SK-N-MC (cell line): ENCODE measurements around the gene CYTH1.

Source experiments
- DNase-seq: peaks from one replicate; pipeline ENCODE4 v3.0.0-alpha.2; 2011; ENCODE audit warnings: low read depth, low spot score
- H3K27ac ChIP-seq: fragments of 200-600 bp; sonication (generic); 2 replicates; pipeline ENCODE4 v1.5.1; 2016; ENCODE audit warnings: mixed run types
- H3K36me3 ChIP-seq: fragments of 200-600 bp; sonication (generic); 2 replicates; pipeline ENCODE4 v1.6.1; 2017; ENCODE audit warnings: antibody characterized with exemption, low read length, mixed read lengths; ENCODE audit not compliant: insufficient read depth
- H3K4me3 ChIP-seq: fragments of 200-600 bp; sonication (generic); 2 replicates; pipeline ENCODE4 v1.5.1; 2016
- H3K9ac ChIP-seq: fragments of 200-600 bp; sonication (generic); 2 replicates; pipeline ENCODE4 v1.8.0; 2017; ENCODE audit warnings: mixed run types, mixed read lengths; ENCODE audit not compliant: insufficient read length
- H3K9me3 ChIP-seq: fragments of 200-600 bp; sonication (generic); 2 replicates; pipeline ENCODE4 v1.6.1; 2017; ENCODE audit warnings: low read depth, mild to moderate bottlenecking, antibody characterized with exemption, low read length, moderate library complexity, mixed read lengths
- EZH2 ChIP-seq: fragments of 200-600 bp; sonication (generic); IDR thresholded peaks from one replicate; pipeline ENCODE4 v1.6.1; 2017; ENCODE audit warnings: antibody characterized with exemption
- FOXP2 ChIP-seq: optimal IDR thresholded peaks from 2 replicates; pipeline ENCODE3; 2011; ENCODE audit warnings: mild to moderate bottlenecking, moderate library complexity; ENCODE audit not compliant: insufficient read depth; ENCODE audit errors: extremely low read length, control extremely low read depth
- POLR2AphosphoS5 ChIP-seq: IDR thresholded peaks from 2 replicates; pipeline ENCODE4 v1.6.1; 2012; ENCODE audit warnings: mild to moderate bottlenecking, low read depth, low read length, borderline replicate concordance

Gene CYTH1, protein sequence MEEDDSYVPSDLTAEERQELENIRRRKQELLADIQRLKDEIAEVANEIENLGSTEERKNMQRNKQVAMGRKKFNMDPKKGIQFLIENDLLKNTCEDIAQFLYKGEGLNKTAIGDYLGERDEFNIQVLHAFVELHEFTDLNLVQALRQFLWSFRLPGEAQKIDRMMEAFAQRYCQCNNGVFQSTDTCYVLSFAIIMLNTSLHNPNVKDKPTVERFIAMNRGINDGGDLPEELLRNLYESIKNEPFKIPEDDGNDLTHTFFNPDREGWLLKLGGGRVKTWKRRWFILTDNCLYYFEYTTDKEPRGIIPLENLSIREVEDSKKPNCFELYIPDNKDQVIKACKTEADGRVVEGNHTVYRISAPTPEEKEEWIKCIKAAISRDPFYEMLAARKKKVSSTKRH

DNA sequence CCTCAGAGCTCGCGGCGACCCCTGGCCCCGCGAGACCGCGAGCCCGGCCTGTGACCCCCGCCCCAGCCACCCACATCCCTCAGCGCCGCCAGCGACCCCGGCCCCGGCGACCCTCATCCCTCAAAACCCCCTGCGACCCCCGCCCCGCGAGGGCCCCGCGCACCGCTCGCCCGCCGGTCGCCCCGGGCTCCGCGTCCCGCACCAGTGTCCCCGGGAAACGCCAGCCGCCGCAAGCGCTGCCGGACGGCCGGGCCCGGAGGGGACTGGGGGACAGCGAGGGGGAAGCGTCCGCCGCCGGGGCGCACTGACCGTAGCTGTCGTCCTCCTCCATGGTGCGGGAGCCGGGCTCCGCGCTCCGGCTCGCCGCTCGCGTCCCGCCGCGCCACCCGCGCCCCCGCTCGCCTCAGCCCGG, at the start of gene CYTH1:
CYTH1 (minus strand) TSS at position 381 of the 412 bp plus-strand sequence; CDS start at position 331, 50 bp downstream.
- Histone ChIP-seq H3K9ac (peak within 1 kb of the TSS; percentile 85), H3K27ac (peak within 1 kb of the TSS; percentile 81), H3K36me3 (no peaks in the 10 kb centered on the region), H3K9me3 (no peaks in the 10 kb centered on the region), H3K4me3 (peak within 1 kb of the TSS; percentile 99)
- no peak for TF ChIP-seq EZH2
- TF ChIP-seq POLR2AphosphoS5: no peak
- TF ChIP-seq FOXP2: no peak
- no peak for DNase-seq

DNA sequence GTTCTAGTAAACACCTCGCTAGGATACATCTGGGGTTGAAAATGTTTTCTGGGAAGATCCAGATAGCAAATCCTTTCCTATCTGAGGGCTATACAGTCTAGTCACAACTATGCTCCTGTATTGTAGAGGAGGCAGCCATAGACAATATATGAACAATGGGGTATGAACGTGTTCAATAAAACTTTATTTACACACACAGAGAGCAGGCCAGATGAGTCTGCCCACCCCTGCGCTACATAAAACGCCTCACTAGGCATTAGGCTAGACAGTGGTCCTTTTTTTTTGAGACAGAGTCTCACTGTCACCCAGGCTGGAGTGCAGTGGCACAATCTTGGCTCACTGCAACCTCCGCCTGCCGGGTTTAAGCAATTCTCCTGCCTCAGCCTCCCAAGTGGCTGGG, 47.4 kb upstream of the CYTH1 start:
- no peak overlapping the region for H3K4me3 ChIP-seq
- H3K9me3 ChIP-seq: no peaks in the 10 kb centered on the region
- no peak overlapping the region for H3K27ac ChIP-seq
- no peak overlapping the region for H3K9ac ChIP-seq
- no peak for DNase-seq
- TF ChIP-seq POLR2AphosphoS5 (no peak), EZH2 (no peak), FOXP2 (no peak)
- H3K36me3 ChIP-seq: peaks cover 83% of the 10 kb centered on the region

DNA sequence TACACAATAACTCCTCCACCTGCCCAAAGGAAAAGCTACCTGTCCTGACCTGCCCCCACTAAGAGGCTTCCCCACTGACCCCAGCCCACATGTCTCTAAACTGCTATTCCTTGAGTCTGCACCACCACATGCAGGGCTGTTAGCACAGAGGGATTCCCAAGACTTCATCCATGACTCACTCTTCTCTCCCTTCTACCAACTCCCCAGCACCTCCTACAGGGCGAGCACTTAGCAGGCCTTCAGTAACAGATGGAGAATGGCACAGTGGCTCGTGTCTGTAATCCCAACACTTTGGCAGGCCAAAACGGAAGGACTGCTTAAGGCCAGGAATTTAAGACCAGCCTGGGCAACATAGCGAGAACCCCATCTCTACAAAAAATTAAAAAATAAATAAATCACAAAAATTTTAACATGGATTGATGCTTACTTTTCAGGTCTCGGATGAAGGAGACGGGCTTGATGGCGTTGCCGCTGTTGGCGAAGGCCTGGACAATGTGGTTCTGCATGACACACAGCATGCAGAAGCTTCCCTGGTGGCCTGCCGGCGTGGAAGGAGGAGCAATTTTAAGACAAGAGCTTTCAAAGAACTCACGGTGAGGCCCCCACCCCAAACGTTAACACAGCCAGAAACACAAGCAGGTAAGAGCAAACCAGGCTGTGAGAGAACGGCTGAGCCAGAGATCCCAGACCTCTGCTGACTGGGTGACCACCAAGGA, 46.6 kb upstream of the CYTH1 start:
- no peak overlapping the region for H3K4me3 ChIP-seq
- no peaks in the 10 kb centered on the region for H3K9me3 ChIP-seq
- TF ChIP-seq POLR2AphosphoS5: no peak
- TF ChIP-seq FOXP2: no peak
- TF ChIP-seq EZH2: no peak
- no peak overlapping the region for H3K27ac ChIP-seq
- DNase-seq: no peak
- peaks cover 83% of the 10 kb centered on the region for H3K36me3 ChIP-seq
- H3K9ac ChIP-seq: no peak overlapping the region

DNA sequence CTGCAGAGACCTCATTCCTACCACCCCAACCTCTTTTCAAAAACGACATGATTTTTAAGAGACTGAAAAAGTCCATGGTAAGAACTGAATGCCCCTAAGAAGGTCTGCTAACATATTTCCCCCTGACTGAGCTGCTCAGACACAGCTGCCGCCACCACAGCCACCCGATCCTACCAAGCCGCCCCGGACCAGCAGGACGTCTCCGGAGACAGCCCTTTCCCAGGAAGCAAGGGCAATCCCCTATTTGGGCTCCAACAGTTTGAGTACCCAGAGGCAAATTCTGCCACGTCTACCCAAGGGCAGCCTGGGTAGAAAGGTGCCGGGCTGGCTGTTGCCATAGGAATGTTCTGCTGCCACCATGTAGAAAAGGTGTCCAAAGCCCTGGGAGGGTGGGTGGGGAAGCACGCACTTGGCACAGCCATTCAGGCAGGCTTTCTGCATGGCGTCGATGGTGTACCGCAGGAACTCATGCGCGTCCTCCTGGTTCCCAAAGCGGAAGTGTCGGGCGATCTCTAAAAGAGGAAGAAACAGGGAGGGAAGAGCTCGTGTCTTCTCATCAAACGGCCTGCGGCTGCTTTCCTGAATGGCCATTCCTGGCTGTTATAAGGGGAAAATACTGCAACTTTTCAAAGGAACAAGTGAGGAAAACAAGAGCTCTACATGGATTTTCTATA, 44.9 kb upstream of the CYTH1 start:
- Histone ChIP-seq H3K9me3 (no peaks in the 10 kb centered on the region), H3K36me3 (peaks cover 84% of the 10 kb centered on the region), H3K9ac (no peak overlapping the region), H3K27ac (no peak overlapping the region), H3K4me3 (no peak overlapping the region)
- TF ChIP-seq POLR2AphosphoS5 (no peak), EZH2 (no peak), FOXP2 (no peak)
- DNase-seq: no peak

GRCh38 chr17:78826421-78826820, 44.3 kb upstream of the CYTH1 start:
- peaks cover 83% of the 10 kb centered on the region for H3K36me3 ChIP-seq
- no peak for DNase-seq
- TF ChIP-seq FOXP2 (no peak), POLR2AphosphoS5 (no peak), EZH2 (no peak)
- H3K9me3 ChIP-seq: no peaks in the 10 kb centered on the region
- H3K9ac ChIP-seq: no peak overlapping the region
- no peak overlapping the region for H3K27ac ChIP-seq
- no peak overlapping the region for H3K4me3 ChIP-seq

DNA sequence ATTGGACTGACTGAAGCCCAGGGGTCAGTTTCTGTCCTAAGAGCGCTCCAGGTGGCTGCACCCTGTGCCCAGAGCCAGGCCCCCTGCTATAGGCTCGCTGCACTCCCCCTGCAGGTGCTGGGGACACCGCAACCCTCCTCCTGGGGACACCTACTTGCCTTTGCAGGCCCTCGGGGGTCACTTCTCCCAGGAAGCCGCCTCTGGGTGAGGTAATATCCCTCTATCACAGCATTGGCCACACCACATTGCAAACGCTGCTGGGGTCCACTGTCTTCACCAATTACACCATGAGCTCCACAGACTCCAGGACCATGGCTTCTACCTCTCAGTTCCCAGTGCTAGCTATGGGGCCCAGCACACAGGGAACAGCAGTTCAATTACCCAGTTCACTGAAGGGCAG, 43.6 kb upstream of the CYTH1 start:
- no peak for DNase-seq
- no peaks in the 10 kb centered on the region for H3K9me3 ChIP-seq
- no peak overlapping the region for H3K27ac ChIP-seq
- TF ChIP-seq FOXP2 (no peak), EZH2 (no peak), POLR2AphosphoS5 (no peak)
- H3K4me3 ChIP-seq: no peak overlapping the region
- peaks cover 84% of the 10 kb centered on the region for H3K36me3 ChIP-seq
- H3K9ac ChIP-seq: no peak overlapping the region

GRCh38 chr17:78824240-78824639, 42.2 kb upstream of the CYTH1 start:
- Histone ChIP-seq H3K9me3 (no peaks in the 10 kb centered on the region), H3K9ac (no peak overlapping the region), H3K36me3 (peaks cover 85% of the 10 kb centered on the region), H3K4me3 (no peak overlapping the region), H3K27ac (no peak overlapping the region)
- no peak for DNase-seq
- TF ChIP-seq POLR2AphosphoS5: no peak
- no peak for TF ChIP-seq FOXP2
- TF ChIP-seq EZH2: no peak
